NCI-H510A treated with DMSO at 0.1 percent for 48 hours (cell line): ENCODE results near the gene PSMC5.
"Not testable (repeated sequence)": the region's sequence is repeated elsewhere in the genome, so short reads cannot be mapped to it uniquely, and the experiment has no call there.

Source experiments
- DNase-seq: peaks from one replicate; lab custom pipeline; 2025; lab: John Stamatoyannopoulos, UW

PSMC5 gene

DNA sequence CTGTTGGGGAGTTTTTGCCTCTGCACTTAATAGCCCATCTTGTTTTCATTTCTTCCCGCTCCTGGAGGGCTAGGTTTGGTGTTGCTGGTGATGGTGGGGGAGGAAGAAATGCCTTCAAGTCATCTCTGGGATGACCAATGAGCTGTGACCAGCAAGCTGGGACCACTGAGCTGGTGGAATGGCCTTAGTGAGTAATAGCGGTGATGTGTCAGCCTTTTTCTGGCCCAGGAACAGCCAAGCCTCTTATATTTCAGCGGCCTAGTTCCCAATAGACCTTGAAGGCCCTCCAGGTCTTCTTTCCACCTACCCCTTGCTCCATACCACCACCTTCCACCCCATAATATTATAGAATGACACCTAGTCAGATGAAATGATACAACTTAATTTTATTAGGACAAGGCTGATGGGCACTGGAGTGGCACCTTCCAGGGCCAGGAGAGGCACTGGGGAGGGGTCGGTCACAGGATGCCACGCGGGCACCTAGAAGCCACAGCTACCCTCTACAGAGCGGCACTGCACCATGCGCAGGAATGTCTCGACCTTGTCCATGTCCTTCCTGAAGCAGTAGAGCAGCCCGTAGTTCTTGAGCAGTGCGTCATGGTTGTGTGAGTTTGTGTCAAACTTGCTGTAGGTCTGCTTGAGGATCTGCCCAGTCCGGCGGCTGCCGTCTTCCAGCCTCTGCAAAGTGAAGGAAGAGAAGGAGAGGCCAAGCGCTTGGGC is 44.6 kb downstream of the PSMC5 start:
- not testable (repeated sequence) for DNase-seq

DNA sequence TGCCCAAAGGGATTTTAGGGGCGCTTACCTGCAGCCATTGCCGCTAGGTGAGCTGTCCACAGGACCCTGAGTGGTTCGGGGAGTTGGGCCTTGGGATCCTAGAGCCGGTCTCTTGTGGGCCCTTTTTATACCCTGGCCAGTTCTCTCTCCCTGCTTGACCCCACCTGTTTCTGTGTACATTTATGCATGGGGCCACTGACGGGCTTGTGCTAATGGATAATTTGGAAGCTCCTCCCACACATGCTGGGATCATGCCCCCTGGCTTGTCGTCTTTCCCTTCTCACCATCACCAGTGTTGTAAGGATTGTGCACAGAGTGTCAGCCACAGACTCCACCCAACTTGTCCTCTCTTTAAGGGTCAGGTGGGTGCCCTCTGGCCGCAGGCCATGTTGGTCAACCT is 46.3 kb downstream of the PSMC5 start, which contains the start of gene CSH2:
CSH2 (minus strand) TSS at position 101 of the 400 bp plus-strand sequence; CDS start at position 38, 63 bp downstream.
- not testable (repeated sequence) for DNase-seq

DNA sequence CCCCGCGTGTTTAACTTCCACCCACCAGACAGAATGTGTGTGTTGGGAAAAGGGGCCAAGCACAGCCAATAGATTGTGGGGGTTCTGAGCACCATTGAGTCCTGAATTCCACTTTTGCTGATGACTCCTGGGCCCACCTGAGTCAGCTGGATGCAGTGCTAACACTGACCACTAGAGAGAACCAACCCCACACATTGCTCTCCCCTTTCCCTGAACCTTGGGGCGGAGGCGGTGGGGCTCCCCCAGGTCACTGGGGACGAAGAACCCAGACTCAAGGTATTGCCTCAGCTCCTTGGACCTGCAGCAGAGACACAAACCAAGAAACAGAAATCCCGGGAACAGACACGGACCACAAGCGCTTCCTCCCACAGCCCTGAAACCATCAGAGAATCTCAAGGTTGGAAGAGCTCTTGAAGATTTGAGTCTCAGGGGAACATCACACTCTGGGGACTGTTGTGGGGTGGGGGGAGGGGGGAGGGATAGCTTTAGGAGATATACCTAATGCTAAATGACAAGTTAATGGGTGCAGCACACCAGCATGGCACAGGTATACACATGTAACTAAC is 46.9 kb downstream of the PSMC5 start:
- DNase-seq, result not testable (repeated sequence)

DNA sequence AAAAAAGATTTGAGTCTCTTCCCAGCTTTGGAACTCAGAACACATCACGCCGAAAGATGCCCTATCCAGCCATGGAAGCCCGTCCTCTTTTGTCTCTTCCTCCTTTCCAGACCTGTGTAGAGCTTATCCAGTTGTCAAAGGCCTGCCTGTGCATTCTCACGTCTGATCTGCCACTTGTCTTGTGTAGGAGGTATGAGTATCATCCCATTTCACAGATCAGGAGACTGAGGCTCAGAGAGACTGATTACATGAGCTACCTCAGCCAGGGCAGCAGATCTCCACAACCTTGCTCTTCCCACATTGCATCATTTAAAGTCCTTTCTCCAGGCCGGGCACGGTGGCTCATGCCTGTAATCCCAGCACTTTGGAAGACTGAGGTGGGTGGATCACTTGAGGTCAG is 47.5 kb downstream of the PSMC5 start:
- not testable (repeated sequence) for DNase-seq

DNA sequence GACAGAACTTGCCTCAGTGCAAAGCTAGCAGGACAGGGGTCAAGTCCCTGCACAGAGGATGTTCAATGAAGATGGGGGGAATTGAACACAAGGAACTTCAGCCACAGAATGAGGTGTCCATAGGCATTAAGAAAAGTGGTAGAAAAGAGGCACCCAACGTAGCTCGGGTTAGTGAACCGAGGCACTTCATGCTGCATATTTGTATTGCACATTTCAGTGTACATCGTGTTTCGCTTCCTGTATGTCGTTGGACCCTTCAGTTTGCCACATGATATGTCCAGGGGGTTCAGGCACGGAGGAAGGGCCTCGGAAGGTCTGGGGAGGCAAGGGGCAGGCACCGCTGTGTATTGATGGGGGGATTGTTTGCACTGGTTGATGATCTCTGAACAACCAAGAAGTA is 51.2 kb downstream of the PSMC5 start:
- DNase-seq, result not testable (repeated sequence)

DNA sequence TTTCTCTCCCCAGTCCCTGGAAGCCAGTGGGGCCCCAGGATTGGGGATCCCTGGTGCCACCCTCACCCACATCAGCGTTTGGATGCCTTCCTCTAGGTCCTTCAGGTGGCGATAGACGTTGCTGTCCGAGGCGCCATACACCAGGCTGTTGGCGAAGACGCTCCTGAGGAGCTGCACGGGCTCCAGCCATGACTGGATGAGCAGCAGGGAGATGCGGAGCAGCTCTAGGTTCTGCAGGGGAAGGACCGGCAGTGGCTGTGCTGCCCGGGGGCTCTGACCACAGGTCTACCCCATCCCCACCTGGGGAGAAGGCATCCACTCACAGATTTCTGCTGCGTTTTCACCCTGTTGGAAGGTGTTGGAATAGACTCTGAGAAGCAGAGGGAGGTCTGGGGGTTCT is 53.5 kb downstream of the PSMC5 start:
- DNase-seq, result no peak

DNA sequence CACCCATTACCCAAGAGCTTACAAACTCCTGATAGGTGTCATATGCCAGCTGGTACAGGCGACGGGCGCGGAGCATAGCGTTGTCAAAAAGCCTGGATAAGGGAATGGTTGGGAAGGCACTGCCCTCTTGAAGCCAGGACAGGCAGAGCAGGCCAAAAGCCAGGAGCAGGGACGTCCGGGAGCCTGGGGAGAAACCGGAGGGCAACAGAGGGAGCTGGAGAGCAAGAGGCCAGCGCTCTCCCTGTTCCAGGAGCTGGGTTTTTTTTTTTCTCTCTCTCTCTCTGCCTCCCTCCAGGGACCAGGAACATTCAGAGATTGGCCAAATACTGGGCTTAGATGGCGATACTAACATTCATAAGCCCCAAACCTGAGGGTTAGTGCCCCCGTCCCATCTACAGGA is 54.1 kb downstream of the PSMC5 start:
- DNase-seq, result not testable (repeated sequence)
